ENCODE measurements around the gene PAPPA2. TPM values are rescaled to one million over a fixed set of nuclear protein-coding genes. Genes with fewer than 3 reads are reported as not detected.

PAPPA2 gene
- total and polyA plus RNA-seq, 10 of the 15 experiments (the other 5 are each of a cell fraction or from before 2014, with no cell fraction given) = under 0.01 to 0.06 (median 0.03) TPM; not detected in 7

DNA sequence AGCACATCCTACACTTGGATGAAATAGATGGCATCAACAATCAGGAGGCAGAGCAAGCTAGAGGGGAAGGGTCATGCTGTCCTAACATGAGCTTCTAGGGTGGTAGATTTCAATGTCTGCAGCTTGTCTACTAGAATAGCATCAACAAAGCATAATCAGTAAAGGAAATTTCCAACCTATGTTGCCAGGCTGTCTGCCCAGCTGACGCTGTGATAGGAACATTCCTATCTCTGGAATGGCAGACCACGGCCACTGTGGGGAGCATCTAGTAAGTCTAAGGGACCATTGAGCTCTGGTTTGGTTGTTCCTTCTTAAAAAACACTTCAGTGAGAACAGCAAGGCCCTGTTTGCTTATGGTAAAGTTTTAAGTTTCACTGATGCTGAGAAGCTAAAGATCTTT lies 206.8 kb downstream of the PAPPA2 start:
- Histone ChIP-seq H3K4me1 (ENCODE audit: control insufficient read depth, insufficient read depth, low read length) (no peaks in the 10 kb centered on the region), H4K20me1 (ENCODE audit: control insufficient read depth, insufficient read depth) (no peaks in the 10 kb centered on the region), H3K27me3 (replicated peaks in 1 of 2; ENCODE audit: control insufficient read depth in 2 of 2, insufficient read depth in 2 of 2, low read length in 1 of 2) (no peaks in the 10 kb centered on the region), H3K79me2 (ENCODE audit: control insufficient read depth, insufficient read depth, low read length) (no peaks in the 10 kb centered on the region), H3K4me2 (ENCODE audit: control insufficient read depth, insufficient read depth) (no peak overlapping the region), H2AFZ (ENCODE audit: control insufficient read depth, low read depth, low read length) (no peak overlapping the region), H3K9ac (ENCODE audit: control insufficient read depth, insufficient read depth, low read length) (no peak overlapping the region), H3K4me3 (no peak overlapping the region), H3K36me3 (ENCODE audit: control insufficient read depth in 2 of 2, insufficient read depth in 2 of 2, low read length in 1 of 2) (no peaks in the 10 kb centered on the region), H3K27ac (ENCODE audit: control insufficient read depth, insufficient read depth) (no peak overlapping the region), H3K9me3 (replicated peaks; ENCODE audit: control insufficient read depth, insufficient read depth, low read length) (no peaks in the 10 kb centered on the region)
- TF ChIP-seq CHD2 (IDR thresholded peaks at IDR 0.05; ENCODE audit: borderline replicate concordance, low read depth, low read length) = no peak
- no peak for TF ChIP-seq NFXL1 (IDR thresholded peaks at IDR 0.05; ENCODE audit: borderline replicate concordance)
- TF ChIP-seq DPF2 (IDR thresholded peaks at IDR 0.05) = no peak
- TF ChIP-seq, protein P1, sequence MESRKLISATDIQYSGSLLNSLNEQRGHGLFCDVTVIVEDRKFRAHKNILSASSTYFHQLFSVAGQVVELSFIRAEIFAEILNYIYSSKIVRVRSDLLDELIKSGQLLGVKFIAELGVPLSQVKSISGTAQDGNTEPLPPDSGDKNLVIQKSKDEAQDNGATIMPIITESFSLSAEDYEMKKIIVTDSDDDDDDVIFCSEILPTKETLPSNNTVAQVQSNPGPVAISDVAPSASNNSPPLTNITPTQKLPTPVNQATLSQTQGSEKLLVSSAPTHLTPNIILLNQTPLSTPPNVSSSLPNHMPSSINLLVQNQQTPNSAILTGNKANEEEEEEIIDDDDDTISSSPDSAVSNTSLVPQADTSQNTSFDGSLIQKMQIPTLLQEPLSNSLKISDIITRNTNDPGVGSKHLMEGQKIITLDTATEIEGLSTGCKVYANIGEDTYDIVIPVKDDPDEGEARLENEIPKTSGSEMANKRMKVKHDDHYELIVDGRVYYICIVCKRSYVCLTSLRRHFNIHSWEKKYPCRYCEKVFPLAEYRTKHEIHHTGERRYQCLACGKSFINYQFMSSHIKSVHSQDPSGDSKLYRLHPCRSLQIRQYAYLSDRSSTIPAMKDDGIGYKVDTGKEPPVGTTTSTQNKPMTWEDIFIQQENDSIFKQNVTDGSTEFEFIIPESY (IDR thresholded peaks at IDR 0.05) = no peak
- TF ChIP-seq, protein P2, sequence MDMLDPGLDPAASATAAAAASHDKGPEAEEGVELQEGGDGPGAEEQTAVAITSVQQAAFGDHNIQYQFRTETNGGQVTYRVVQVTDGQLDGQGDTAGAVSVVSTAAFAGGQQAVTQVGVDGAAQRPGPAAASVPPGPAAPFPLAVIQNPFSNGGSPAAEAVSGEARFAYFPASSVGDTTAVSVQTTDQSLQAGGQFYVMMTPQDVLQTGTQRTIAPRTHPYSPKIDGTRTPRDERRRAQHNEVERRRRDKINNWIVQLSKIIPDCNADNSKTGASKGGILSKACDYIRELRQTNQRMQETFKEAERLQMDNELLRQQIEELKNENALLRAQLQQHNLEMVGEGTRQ (IDR thresholded peaks at IDR 0.05; ENCODE audit: borderline replicate concordance, low read depth, low read length) = no peak
- no peak for TF ChIP-seq RFX5 (IDR thresholded peaks at IDR 0.05; ENCODE audit: low read depth, low read length)
- TF ChIP-seq RCOR1 (conservative IDR thresholded peaks at IDR 0.05; ENCODE audit: low read depth, low read length) = no peak
- no peak for TF ChIP-seq NR2F1 (conservative IDR thresholded peaks at IDR 0.05)
- TF ChIP-seq, protein P3, sequence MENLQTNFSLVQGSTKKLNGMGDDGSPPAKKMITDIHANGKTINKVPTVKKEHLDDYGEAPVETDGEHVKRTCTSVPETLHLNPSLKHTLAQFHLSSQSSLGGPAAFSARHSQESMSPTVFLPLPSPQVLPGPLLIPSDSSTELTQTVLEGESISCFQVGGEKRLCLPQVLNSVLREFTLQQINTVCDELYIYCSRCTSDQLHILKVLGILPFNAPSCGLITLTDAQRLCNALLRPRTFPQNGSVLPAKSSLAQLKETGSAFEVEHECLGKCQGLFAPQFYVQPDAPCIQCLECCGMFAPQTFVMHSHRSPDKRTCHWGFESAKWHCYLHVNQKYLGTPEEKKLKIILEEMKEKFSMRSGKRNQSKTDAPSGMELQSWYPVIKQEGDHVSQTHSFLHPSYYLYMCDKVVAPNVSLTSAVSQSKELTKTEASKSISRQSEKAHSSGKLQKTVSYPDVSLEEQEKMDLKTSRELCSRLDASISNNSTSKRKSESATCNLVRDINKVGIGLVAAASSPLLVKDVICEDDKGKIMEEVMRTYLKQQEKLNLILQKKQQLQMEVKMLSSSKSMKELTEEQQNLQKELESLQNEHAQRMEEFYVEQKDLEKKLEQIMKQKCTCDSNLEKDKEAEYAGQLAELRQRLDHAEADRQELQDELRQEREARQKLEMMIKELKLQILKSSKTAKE (IDR thresholded peaks at IDR 0.05; ENCODE audit: low read depth, poor library complexity, severe bottlenecking) = no peak
- TF ChIP-seq EGR1 (IDR thresholded peaks at IDR 0.05; ENCODE audit: borderline replicate concordance in 1 of 2, low read depth in 2 of 2, low read length in 2 of 2) = no peak
- no peak for TF ChIP-seq ZSCAN29 (IDR thresholded peaks at IDR 0.05)
- 0% methylated on average over 2 of the region's 2 CpGs for WGBS (ENCODE audit: insufficient coverage, insufficient replicate concordance, low lambda C conversion rate, missing lambda C conversion rate)
- ChIA-PET POLR2A (no interaction called here), RAD21 (ENCODE audit: unreplicated experiment) (no interaction called here), SMC1A (ENCODE audit: uncharacterized antibody, unreplicated experiment) (no interaction called here), CTCF (interaction anchor here (1.9 kb wide), 1 partner anchor 22 kb away, joined by 5 read pairs; no protein-coding TSS in a partner anchor)
- DNase-seq (ENCODE audit: low read depth, low spot score) (no peak), ATAC-seq (no peak), FAIRE-seq (no peak)
- in situ Hi-C loops (cut with MboI) (no loop called here), intact Hi-C loops (cut with micrococcal nuclease; ENCODE audit: unreplicated experiment) (no loop called here)
- BruUV-seq (replicated peaks) = no TSS peak
